Daoy (cell line): ENCODE results near the gene CEP57. TPM values are rescaled to one million over a fixed set of nuclear protein-coding genes. Genes with fewer than 3 reads are reported as not detected.
A peak's percentile ranks its signal among the peaks of the same experiment; 100 is the strongest.
"Not testable (repeated sequence)": the region's sequence is repeated elsewhere in the genome, so short reads cannot be mapped to it uniquely, and the experiment has no call there.

Source experiments
- DNase-seq: peaks from one replicate; pipeline ENCODE4 v3.0.0-alpha.2; 2015; ENCODE audit warnings: low read depth
- total RNA-seq: library from RNA; depleted of rRNA; stranded (reverse); fragments of >200 nt; shearing (Covaris generic); gene quantifications from 2 replicates; pipeline ENCODE4 v1.2.3, GENCODE V29; 2014; rRNA removed

CEP57 gene
- total RNA-seq, 1 experiment from 2014 or later = 41.5 TPM

DNA sequence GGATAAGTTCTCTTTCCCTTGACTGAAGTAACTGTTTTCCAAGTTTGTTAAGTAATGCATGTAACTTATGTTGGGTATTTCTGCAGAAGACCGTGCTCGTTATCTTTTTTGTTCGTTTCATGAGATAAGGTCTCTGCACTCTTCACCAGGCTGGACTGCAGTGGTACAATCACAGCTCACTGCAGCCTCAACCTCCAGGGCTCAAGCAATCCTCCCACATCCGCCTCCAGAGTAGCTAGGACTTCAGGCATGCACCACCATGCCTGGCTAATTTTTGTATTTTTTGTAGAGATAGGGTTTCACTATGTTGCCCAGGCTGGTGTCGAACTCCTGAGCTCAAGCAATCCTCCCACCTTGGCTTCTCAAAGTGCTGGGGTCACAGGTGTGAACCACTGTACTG lies 64.1 kb downstream of the CEP57 start:
- DNase-seq = not testable (repeated sequence)

DNA sequence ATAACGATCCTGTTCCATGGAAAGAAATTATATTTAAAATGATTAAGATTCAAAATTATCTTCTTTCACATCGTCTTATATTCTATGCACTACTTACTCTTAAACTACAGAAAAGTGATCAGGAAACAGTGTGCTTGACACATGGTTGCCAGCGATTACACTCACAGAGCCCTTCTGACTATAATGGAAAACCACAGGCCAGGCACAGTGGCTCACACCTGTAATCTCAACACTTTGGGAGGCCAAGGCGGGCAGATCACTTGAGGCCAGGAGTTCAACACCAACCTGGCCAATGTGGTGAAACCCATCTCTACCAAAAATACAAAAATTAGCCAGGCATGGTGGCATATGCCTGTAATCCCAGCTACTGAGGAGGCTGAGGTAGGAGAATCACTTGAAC lies 69.7 kb downstream of the CEP57 start:
- not testable (repeated sequence) for DNase-seq

GRCh38 chr11:95863486-95864140 lies 73.3 kb downstream of the CEP57 start:
- peak; percentile 28 for DNase-seq

DNA sequence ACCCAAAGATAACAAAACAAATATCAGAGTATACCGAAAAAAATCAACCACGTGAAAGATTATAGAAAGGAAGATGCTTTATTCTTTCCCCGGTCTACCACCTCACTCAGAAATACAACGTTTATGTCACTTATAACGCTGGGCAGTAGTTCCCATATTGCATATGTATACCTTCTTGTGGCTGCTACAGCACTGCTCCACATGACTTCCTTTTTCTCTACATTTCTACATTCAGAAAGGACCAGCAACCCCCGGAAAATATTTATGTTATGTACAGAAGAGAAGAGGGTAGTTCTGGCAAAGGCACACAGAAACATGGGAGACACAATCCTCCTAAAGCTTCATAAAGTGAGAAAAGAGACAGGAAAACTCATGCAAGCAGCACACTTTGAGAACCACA lies 76.8 kb downstream of the CEP57 start:
- no peak for DNase-seq

DNA sequence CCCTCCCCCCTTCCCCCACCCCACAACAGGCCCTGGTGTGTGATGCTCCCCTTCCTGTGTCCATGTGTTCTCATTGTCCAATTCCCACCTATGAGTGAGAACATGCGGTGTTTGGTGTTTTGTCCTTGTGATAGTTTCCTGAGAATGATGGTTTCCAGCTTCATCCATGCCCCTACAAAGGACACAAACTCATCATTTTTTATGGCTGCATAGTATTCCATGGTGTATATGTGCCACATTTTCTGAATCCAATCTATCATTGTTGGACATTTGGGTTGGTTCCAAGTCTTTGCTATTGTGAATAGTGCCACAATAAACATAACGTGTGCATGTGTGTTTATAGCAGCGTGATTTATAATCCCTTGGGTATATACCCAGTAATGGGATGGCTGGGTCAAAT lies 80.6 kb downstream of the CEP57 start:
- not testable (repeated sequence) for DNase-seq

GRCh38 chr11:95877291-95877690 lies 87.0 kb downstream of the CEP57 start:
- DNase-seq = peak; percentile 85

Other genes starting within 250 kb of the CEP57 start
- 14.3 and 22.1 TPM in 2 replicates for gene FAM76B, start 716 bp upstream of the CEP57 start, total RNA-seq
- gene MTMR2, start 133.6 kb downstream of the CEP57 start, total RNA-seq = 18.0 and 28.5 TPM in 2 replicates